Measurements from ENCODE around the gene RAP1GDS1.

RAP1GDS1 gene

DNA sequence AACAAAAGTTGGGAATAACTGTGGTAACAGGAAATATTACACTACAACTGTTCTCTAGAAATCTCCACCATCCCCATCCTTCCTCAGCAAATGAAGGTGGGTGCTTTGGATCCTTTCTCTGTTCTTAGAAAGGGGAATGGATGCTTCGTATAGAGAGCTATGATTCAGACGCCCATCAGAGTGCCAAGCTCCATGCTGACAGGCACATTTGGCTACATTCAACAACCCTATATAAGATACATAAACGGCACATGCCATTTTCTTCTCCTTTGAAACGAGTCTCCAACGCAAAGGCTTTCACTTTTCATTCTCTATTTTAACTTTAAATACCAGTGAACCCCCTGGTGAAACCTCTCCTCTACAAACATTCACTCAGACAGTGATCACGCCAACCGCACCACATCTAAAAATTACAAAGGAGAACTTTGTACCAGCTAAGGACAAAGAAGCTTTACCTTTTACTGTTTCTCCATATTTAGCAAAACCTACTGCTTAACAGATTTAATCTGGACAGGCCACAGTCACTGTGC is 224.7 kb downstream of the RAP1GDS1 start:
- no peak for FAIRE-seq

DNA sequence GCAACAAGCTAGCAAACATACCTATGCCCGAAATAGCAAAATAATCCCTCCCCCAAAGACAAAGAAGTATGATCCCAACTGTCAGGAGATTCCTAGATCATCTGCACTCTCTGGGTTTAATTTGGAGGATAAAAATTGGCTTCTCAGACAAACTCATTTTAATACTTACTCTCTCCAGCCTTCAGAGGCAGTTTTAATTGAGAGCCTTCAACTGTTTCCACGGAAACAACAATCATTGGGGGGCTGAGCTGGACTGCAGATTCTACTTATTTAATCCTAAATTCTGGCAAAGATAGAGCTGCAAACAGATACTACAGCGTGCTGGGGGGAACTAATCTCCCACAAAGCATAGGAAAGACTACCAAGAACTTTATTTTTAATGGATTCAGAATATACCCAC is 229.1 kb downstream of the RAP1GDS1 start:
- no peak for FAIRE-seq

DNA sequence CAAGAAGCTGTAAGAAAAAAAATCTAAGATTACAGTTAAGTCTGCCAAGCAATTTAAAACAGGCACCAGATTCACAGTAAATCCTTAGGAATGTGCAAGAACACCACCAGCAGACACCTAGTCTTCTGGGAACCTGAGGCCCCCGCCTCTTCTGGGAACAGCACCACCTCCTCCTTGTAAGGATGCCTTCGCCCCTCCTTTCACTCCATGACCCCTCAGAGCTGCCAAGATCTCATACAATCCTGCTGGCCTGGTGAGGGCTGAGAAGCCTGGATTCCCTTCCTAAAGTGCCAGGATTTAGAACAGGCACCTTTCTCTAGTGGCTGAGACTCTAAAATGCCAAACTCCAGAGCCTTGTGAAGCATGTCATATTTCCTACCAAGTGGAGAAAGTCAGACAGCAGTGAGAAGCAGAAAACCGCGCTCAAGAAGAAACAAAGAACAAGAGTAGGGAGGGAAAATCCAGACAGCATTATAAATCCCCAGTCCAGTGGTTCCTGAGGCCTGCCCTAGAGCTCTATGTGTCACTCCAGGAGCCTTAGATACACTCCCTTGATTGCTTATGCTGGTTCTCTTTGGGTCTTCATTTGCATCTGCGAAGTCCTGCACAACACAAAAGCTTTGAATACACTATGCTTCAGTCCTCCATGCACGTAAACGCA is 230.8 kb downstream of the RAP1GDS1 start:
- FAIRE-seq: no peak

DNA sequence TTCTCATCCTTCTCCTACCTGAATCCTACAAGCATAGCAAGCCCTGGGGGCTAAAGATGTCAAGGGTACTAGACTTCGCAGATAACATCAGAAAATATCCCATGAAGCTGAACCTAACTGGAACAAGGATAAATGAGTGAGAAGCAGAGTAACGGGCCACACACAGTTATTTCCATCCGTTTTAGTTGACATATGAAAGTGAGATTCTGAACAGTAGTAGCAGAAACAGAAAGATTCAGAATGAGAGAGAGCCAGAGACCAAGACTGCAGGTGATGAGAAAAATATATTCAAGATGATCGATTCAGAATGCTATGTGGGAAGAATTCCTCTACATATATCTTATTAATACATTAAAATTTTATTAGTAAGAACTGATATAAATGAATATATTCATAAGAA is 232.1 kb downstream of the RAP1GDS1 start:
- FAIRE-seq: no peak

All from endometrium (tissue), 2 donors.